KOPT-K1 (cell line): Measurements from ENCODE around the gene BMPR2.
"Not testable (repeated sequence)": the region's sequence is repeated elsewhere in the genome, so short reads cannot be mapped to it uniquely, and the experiment has no call there.

Experiments used
- H3K27ac ChIP-seq: fragments of 200-600 bp; sonication (generic); 2 replicates; pipeline ENCODE4 v1.5.1; 2016; ENCODE audit warnings: antibody characterized with exemption, mild to moderate bottlenecking, low read depth, low read length; ENCODE audit not compliant: poor library complexity, severe bottlenecking
- H3K36me3 ChIP-seq: fragments of 200-600 bp; sonication (generic); 2 replicates; pipeline ENCODE4 v1.5.1; 2017; ENCODE audit warnings: antibody characterized with exemption, mild to moderate bottlenecking, low read length, moderate library complexity; ENCODE audit not compliant: insufficient read depth
- H3K9me3 ChIP-seq: fragments of 200-600 bp; sonication (generic); 2 replicates; pipeline ENCODE4 v1.5.1; 2017; ENCODE audit warnings: antibody characterized with exemption, low read length, mild to moderate bottlenecking; ENCODE audit not compliant: insufficient read depth, poor library complexity, severe bottlenecking

Gene BMPR2

GRCh38 chr2:202375033-202375608 is 1.0 kb upstream of the BMPR2 start:
- Histone ChIP-seq H3K9me3 (no peaks in the 10 kb centered on the region), H3K36me3 (no peaks in the 10 kb centered on the region), H3K27ac (peak overlapping the region; percentile 69)

- H3K36me3 ChIP-seq = no peaks in the 10 kb centered on the region
- H3K27ac ChIP-seq = peak overlapping the region; percentile 69
- no peaks in the 10 kb centered on the region for H3K9me3 ChIP-seq
Observed at GRCh38 chr2:202376460-202377206, 506 bp downstream of the BMPR2 start.

GRCh38 chr2:202377207-202377761 is 1.2 kb downstream of the BMPR2 start:
- H3K9me3 ChIP-seq = no peaks in the 10 kb centered on the region
- no peaks in the 10 kb centered on the region for H3K36me3 ChIP-seq
- peak overlapping the region; percentile 69 for H3K27ac ChIP-seq

- Histone ChIP-seq H3K27ac (no peak overlapping the region), H3K9me3 (no peaks in the 10 kb centered on the region), H3K36me3 (no peaks in the 10 kb centered on the region)
Observed at GRCh38 chr2:202378001-202378400, 1.9 kb downstream of the BMPR2 start.

GRCh38 chr2:202378662-202379358 is 2.7 kb downstream of the BMPR2 start:
- H3K36me3 ChIP-seq = no peaks in the 10 kb centered on the region
- H3K9me3 ChIP-seq = no peaks in the 10 kb centered on the region
- no peak overlapping the region for H3K27ac ChIP-seq

- Histone ChIP-seq H3K27ac (no peak overlapping the region), H3K9me3 (no peaks in the 10 kb centered on the region), H3K36me3 (no peaks in the 10 kb centered on the region)
Observed at GRCh38 chr2:202382684-202383083, 6.6 kb downstream of the BMPR2 start.

- not testable (repeated sequence) for H3K9me3 ChIP-seq, H3K36me3 ChIP-seq, H3K27ac ChIP-seq
Observed at GRCh38 chr2:202386495-202386894, 10.4 kb downstream of the BMPR2 start.

GRCh38 chr2:202387608-202388342 is 11.6 kb downstream of the BMPR2 start:
- Histone ChIP-seq H3K27ac (no peak overlapping the region), H3K36me3 (no peaks in the 10 kb centered on the region), H3K9me3 (no peaks in the 10 kb centered on the region)

- Histone ChIP-seq H3K27ac (no peak overlapping the region), H3K9me3 (no peaks in the 10 kb centered on the region), H3K36me3 (no peaks in the 10 kb centered on the region)
Observed at GRCh38 chr2:202400941-202401340, 24.8 kb downstream of the BMPR2 start.

- H3K9me3 ChIP-seq = no peaks in the 10 kb centered on the region
- no peak overlapping the region for H3K27ac ChIP-seq
- no peaks in the 10 kb centered on the region for H3K36me3 ChIP-seq
Observed at GRCh38 chr2:202405798-202406197, 29.7 kb downstream of the BMPR2 start.

- Histone ChIP-seq H3K36me3 (no peaks in the 10 kb centered on the region), H3K27ac (no peak overlapping the region), H3K9me3 (no peaks in the 10 kb centered on the region)
Observed at GRCh38 chr2:202406445-202406978, 30.4 kb downstream of the BMPR2 start.

- Histone ChIP-seq H3K9me3 (no peaks in the 10 kb centered on the region), H3K27ac (no peak overlapping the region)
Observed at GRCh38 chr2:202408546-202409140, 32.5 kb downstream of the BMPR2 start.

GRCh38 chr2:202410092-202410491 is 34.0 kb downstream of the BMPR2 start:
- Histone ChIP-seq H3K9me3 (no peaks in the 10 kb centered on the region), H3K36me3 (no peaks in the 10 kb centered on the region), H3K27ac (no peak overlapping the region)

More at GRCh38 chr2:202408546-202409140, 32.5 kb downstream of the BMPR2 start:
- H3K36me3 ChIP-seq = no peaks in the 10 kb centered on the region

GRCh38 chr2:202411097-202411496 is 35.0 kb downstream of the BMPR2 start:
- H3K9me3 ChIP-seq = no peaks in the 10 kb centered on the region
- H3K27ac ChIP-seq = no peak overlapping the region
- H3K36me3 ChIP-seq = no peaks in the 10 kb centered on the region
